Mammary epithelial cell (primary cell): Measurements from ENCODE around the gene UNC13B.
"Not testable (repeated sequence)": the region's sequence is repeated elsewhere in the genome, so short reads cannot be mapped to it uniquely, and the experiment has no call there.

Experiments
- EZH2 ChIP-seq: IDR thresholded peaks from 2 replicates; pipeline ENCODE4 v1.6.1; 2012; ENCODE audit warnings: low read length, inconsistent platforms, borderline replicate concordance
- TF ChIP-seq, protein P1 (sequence below), 2 donors: IDR thresholded peaks in 1 of 2; conservative IDR thresholded peaks in 1 of 2; 2 replicates each; pipeline ENCODE4 v1.5.1; 2011 to 2012; ENCODE audit warnings: inconsistent platforms in 2 of 2, low read length in 2 of 2, mild to moderate bottlenecking in 2 of 2, control low read depth in 1 of 2, low read depth in 1 of 2; ENCODE audit not compliant: insufficient read depth in 1 of 2; ENCODE audit errors: extremely low read depth in 1 of 2

DNA sequence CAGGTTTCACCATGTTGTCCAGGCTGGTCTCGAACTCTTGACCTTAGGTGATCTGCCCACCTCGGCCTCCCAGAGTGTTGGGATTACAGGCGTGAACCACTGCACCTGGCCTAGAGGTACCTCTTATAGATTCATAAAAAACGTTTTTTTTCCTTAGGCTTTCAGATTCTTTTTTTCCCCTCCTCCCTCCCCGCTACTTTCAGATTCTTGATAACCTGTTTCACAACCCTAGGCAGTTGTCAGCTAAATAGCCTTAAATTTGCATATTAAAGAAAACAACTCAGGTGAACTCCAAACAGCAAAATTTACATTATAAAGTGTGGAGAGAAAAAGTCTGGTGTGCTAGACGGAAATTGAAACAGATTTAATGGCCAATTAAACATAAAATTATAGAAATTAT, 4.0 kb upstream of the UNC13B start:
- TF ChIP-seq, protein P1, sequence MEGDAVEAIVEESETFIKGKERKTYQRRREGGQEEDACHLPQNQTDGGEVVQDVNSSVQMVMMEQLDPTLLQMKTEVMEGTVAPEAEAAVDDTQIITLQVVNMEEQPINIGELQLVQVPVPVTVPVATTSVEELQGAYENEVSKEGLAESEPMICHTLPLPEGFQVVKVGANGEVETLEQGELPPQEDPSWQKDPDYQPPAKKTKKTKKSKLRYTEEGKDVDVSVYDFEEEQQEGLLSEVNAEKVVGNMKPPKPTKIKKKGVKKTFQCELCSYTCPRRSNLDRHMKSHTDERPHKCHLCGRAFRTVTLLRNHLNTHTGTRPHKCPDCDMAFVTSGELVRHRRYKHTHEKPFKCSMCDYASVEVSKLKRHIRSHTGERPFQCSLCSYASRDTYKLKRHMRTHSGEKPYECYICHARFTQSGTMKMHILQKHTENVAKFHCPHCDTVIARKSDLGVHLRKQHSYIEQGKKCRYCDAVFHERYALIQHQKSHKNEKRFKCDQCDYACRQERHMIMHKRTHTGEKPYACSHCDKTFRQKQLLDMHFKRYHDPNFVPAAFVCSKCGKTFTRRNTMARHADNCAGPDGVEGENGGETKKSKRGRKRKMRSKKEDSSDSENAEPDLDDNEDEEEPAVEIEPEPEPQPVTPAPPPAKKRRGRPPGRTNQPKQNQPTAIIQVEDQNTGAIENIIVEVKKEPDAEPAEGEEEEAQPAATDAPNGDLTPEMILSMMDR (conservative IDR thresholded peaks at IDR 0.05 in 1 of 2, IDR thresholded peaks at IDR 0.05 in 1 of 2; ENCODE audit: extremely low read depth in 1 of 2, insufficient read depth in 1 of 2, low read depth in 1 of 2, low read length in 2 of 2), result not testable (repeated sequence)
- not testable (repeated sequence) for TF ChIP-seq EZH2
